UCSD-AML1 (cell line): ENCODE measurements around the gene USB1.

Experiments used
- DNase-seq: peaks from one replicate; lab custom pipeline; 2025; ENCODE audit not compliant: unreplicated experiment; lab: John Stamatoyannopoulos, UW

USB1 gene

GRCh38 chr16:58013201-58013956 is 12.2 kb downstream of the USB1 start:
- no peak for DNase-seq

- no peak for DNase-seq
Measured at GRCh38 chr16:58016840-58017446, 15.7 kb downstream of the USB1 start.

DNA sequence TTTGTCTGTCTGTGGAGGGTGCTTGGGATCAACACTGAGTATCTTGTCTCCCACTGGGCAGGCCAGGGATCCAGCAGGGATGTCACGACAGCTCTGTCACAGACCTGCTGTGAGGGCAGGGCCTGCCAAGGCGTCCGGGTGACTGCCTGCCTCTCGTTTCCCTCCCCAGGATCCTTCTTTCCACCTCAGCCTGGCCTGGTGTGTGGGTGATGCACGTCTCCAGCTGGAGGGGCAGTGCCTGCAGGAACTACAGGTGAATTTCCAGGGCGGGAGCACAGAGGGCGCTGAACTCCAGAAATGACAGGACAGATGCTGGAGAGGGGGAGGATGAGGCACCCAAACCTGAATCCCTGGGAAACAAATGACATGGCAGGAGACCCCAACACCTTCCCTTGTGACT is 17.6 kb downstream of the USB1 start:
- no peak for DNase-seq

DNA sequence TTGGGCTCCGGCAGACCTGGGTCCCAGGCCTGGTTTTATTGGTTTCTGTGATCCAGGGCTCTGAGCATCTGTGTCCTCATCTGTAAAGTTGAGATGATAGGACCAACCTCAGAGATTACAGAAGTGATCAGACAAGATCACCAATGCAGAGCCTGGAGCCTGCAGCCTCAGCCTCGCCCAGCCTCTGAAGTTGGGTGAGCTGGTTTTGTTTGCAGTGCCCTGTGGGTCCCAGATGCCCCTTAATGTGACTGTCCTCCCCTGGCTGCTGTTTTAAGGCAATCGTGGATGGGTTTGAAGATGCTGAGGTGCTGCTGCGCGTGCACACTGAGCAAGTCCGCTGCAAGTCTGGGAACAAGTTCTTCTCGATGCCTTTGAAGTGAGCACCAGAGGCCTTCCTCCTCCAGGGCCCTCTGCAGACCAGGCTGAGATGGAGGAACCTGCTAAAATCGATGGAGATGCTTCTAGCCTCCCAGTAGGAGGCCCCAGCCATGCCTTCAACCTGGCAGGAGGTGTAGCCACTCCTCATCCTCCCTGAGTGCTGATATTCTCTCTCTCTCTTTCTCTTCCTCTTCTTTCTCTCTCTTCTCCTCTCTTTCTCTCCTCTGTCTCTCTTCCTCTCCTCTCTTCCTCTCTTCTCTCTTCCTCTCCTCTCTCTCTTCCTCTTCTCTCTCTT is 18.8 kb downstream of the USB1 start:
- DNase-seq, result no peak

DNA sequence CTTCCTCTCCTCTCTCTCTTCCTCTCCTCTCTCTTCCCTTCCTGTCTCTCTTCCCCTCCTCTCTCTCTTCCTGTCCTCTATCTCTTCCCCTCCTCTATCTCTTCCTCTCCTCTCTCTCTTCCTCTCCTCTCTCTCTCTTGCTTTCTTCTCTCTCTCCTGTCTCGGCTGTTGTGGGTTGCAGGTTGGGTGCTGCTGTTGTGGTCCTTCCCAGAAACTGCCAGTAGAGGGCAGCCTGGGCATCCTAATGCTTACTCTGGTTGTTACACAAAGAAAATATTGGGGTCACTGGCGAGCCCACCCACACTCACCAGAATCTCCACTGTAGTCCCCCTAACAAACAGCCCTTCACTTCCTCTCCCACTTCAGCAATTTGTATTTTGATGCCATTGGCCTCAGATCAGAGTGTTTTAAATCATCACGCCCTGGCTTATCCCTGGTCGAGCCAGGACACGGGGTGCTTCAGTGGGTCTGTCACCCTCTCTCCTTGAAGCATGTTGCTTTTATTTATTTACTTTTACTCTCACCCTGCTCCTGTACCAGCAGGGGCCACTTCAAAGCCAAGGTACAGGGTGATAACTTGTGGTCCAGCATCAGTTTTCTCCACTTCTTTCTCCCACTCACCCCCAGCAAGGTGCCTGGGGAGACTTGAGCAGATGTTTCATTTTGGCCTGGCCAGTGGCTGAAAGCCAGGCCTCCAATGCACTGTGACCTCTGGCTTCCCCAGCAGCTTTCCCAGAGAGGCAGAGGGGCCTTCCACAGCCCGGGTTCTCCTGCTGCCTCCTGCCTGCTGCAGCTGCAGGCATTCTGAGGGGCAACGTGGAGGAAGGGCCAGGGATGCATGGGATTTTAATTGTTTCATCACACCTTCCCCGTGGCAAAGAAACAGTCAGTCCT is 19.7 kb downstream of the USB1 start:
- DNase-seq, result peak; percentile 47

GRCh38 chr16:58021661-58022551 is 20.7 kb downstream of the USB1 start:
- DNase-seq, result no peak

DNA sequence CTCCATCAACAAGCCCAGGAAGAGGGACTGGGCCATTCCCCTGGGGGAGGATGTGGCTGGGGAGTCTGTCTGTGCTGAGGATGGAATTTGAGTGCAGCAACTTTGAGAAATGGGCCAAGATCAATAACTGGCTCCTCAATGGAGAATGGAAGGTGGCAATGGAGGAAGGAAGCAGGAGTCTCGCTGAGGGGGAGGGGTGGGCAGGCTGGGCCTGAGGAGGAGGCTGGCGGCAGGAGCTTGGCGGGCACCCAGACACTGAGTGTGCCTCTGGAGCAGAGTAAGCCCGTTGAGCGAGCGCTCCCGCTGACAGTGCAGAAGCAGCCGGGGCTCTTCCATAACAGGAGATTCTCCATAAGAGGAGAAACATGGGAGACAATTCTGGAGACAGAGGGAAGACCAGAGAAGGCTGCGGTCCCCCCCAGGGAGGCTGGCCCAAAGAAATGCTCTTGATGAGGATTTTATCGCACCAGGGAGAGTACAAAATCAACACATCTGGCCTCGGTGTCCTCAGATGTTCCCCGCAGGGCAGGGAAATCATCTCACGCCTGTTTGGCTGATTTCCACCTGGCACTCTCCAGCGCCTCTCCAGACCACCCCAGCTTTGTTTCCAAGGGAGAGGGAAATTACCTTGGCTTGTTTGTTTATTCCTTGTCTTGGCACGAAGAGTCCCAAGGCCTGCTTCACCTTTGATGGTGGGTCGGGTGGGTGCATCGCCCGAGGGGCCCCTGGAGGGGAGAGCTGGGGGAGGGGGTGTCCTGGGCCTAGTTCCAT is 21.6 kb downstream of the USB1 start:
- DNase-seq, result peak; percentile 29

DNA sequence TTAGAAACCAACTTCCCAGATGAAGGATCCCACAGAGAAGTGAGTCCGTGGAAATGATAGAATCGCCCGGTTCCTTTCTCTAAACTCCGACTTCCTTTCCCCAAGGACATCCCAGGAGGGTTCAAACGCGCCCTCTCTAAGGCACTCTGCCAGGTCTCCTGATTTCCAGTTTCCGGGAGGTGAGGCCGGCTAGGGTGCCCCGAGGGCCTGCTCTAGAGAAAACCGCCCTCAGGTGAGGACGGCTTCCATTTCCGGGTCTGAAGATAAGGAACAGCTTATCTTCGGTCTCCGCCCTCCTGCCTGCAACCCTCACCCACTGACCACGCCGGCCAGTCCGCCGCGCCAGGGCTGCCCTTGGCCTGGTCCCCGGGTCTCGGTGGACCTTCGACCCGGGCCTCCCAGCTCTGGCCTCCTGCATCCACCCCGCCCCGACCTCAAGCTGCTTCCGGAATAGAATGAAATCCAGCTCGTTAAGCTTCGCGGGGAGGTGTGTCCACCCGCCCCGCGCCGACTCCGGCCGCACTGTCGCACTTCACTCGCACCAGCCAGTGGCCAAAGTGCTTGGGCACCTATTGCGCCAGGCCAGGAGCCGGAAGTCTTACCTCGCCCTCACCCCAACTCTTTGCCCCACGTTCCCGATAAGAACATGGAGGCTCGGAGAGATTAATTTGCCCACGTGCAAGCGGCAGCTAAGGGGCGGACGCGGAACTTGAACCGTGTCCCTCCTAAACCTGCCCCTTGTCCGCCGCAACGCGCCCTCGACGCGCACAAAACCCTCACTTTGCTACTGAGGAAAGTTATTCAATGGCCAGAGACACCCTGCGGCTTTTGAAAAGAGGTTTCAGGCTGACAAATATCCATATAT is 23.5 kb downstream of the USB1 start:
- no peak for DNase-seq

- peak; percentile 78 for DNase-seq
Measured at GRCh38 chr16:58025351-58026138, 24.3 kb downstream of the USB1 start, which contains the start of gene MMP15. TSS of gene MMP15 (plus strand) at chr16:58025754. CDS start at chr16:58026351, 597 bp downstream.

DNA sequence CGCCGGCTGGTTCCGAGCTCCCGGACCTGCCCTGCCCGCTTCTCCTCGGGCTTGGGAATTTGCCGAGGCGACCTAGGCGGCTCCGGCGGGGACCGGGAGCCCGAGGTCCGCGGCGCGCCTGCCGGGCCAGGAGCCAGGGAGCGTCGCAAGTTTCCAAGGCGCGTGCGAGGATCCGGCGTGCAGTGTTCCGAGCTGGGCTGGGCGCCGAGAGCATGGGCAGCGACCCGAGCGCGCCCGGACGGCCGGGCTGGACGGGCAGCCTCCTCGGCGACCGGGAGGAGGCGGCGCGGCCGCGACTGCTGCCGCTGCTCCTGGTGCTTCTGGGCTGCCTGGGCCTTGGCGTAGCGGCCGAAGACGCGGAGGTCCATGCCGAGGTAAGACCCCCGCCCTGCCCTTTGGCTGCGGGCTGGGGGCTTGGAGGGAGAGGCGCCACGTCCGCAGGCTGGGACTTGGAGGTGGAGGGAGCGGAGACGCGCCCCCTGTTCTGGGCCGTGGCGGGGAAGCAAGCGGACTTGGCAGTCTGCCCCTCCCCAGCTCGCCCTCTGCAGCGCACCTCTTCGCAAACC is 25.0 kb downstream of the USB1 start:
- DNase-seq, result peak; percentile 59

DNA sequence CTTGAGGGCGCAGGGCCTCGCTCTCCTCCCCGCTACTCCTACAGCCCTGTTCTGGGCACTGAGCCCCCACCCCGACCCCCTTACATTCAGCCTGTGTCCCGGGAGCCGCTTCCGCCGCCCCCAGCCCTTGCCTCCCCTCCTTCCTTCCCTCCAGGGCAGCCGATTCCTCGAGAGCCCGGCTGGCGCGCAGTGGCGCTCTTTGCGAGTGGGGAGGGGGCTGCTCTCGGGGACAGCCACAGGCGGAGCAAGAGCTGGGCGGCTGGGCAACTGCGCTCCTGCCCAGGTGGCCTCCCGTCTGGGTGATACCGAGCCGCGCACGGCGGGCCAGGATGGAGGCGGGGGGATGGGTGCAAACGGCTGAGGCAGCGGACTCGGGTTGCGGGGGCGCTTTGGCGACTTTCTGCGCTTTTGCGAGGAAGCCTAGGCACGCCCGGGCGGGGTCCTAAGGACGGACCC is 25.5 kb downstream of the USB1 start:
- peak; percentile 59 for DNase-seq

GRCh38 chr16:58027161-58027915 is 26.1 kb downstream of the USB1 start:
- DNase-seq, result no peak

DNA sequence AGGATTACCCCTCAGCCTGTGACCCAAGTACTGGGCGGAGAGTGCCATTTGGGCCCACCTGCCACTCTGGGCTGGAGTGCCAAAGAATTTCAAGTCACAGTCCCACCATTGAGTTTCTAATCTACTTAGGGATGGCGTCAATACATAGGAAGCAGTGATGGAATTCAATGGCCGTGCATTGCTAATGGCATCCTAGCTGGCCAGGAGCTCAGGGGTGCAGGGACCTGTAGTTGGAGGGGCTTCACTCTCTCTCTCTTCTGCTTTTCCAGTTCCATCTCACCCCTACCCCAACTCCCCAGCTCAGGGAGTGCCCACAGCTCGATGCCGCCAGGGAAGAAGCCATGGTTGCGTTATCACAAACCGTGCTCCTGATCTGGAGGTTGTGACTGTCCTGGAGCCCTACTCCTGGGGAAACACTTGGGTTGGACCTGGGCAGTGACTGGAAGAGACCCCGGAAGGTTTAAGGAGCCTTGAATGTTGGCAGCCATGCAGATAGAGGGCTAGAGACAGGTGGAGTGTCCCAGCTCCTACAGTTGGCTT is 26.8 kb downstream of the USB1 start:
- DNase-seq, result no peak

GRCh38 chr16:58028541-58029070 is 27.4 kb downstream of the USB1 start:
- DNase-seq, result peak; percentile 59

- DNase-seq, result no peak
Measured at GRCh38 chr16:58029410-58029809, 28.2 kb downstream of the USB1 start.
